CD14-positive monocyte (primary cell): ENCODE data around the gene DMC1. TPM values are rescaled to one million over a fixed set of nuclear protein-coding genes. Genes with fewer than 3 reads are reported as not detected.

Source experiments
- DNase-seq, 3 donors: peaks; one replicate each; pipeline ENCODE4 v3.0.0-alpha.2; 2011 to 2022
- H2AFZ ChIP-seq: 2 replicates; pipeline ENCODE4 v1.6.0; 2012; ENCODE audit warnings: mild to moderate bottlenecking, low read depth, low read length, inconsistent platforms; ENCODE audit not compliant: insufficient read depth, poor library complexity, severe bottlenecking
- H3K27ac ChIP-seq, 2 donors: 1 replicate in 1 of 2; 2 replicates in 1 of 2; pipeline ENCODE4 v1.5.1; 2012 to 2013; ENCODE audit warnings: low read length in 2 of 2, control low read depth in 1 of 2, inconsistent platforms in 1 of 2, low read depth in 1 of 2, mild to moderate bottlenecking in 1 of 2
- H3K27me3 ChIP-seq, 2 donors: one replicate each; pipeline versions ENCODE4 v1.6.0 to v1.6.1; 2011 to 2013; ENCODE audit warnings: low read length in 2 of 2; ENCODE audit not compliant: control insufficient read depth in 2 of 2, insufficient read depth in 2 of 2
- H3K36me3 ChIP-seq, 2 donors: replicated peaks in 1 of 2; 1 replicate in 1 of 2; 2 replicates in 1 of 2; pipeline versions ENCODE4 v1.5.1 to v1.6.1; 2012 to 2013; ENCODE audit warnings: low read length in 2 of 2, control low read depth in 1 of 2, inconsistent platforms in 1 of 2, mild to moderate bottlenecking in 1 of 2; ENCODE audit not compliant: insufficient read depth in 2 of 2, control insufficient read depth in 1 of 2
- H3K4me1 ChIP-seq, 2 donors: 1 replicate in 1 of 2; 2 replicates in 1 of 2; pipeline versions ENCODE4 v1.5.1 to v1.6.1; 2012 to 2013; ENCODE audit warnings: low read length in 2 of 2, control low read depth in 1 of 2, inconsistent platforms in 1 of 2, mild to moderate bottlenecking in 1 of 2, moderate library complexity in 1 of 2; ENCODE audit not compliant: insufficient read depth in 2 of 2, control insufficient read depth in 1 of 2
- H3K4me2 ChIP-seq: replicated peaks from 2 replicates; pipeline ENCODE3; 2012; ENCODE audit warnings: low read length, moderate library complexity, mild to moderate bottlenecking; ENCODE audit not compliant: poor library complexity, severe bottlenecking; ENCODE audit errors: extremely low read depth
- H3K4me3 ChIP-seq, 3 experiments: fragments of 200-600 bp in 1 of 3; sonication (generic) in 1 of 3; replicated peaks in 1 of 3; 1 replicate in 2 of 3; 2 replicates in 1 of 3; pipeline ENCODE4 v1.5.1; 2011 to 2013; ENCODE audit warnings: low read length in 3 of 3, mild to moderate bottlenecking in 3 of 3, control low read depth in 2 of 3, low read depth in 2 of 3, inconsistent platforms in 1 of 3, moderate library complexity in 1 of 3
- H3K79me2 ChIP-seq: 2 replicates; pipeline ENCODE4 v1.6.0; 2012; ENCODE audit warnings: mild to moderate bottlenecking, control low read depth, inconsistent platforms, low read length, moderate library complexity; ENCODE audit not compliant: insufficient read depth
- H3K9ac ChIP-seq: 2 replicates; pipeline ENCODE4 v1.6.0; 2017; ENCODE audit warnings: low read length, mild to moderate bottlenecking; ENCODE audit not compliant: insufficient read depth, poor library complexity, severe bottlenecking
- H3K9me3 ChIP-seq, 2 donors: replicated peaks in 1 of 2; 1 replicate in 1 of 2; 2 replicates in 1 of 2; pipeline versions ENCODE4 v1.5.1 to v1.6.1; 2012 to 2013; ENCODE audit warnings: low read length in 2 of 2, control low read depth in 1 of 2; ENCODE audit not compliant: control insufficient read depth in 1 of 2, insufficient read depth in 1 of 2
- H4K20me1 ChIP-seq: 2 replicates; pipeline ENCODE4 v1.6.0; 2012; ENCODE audit warnings: mild to moderate bottlenecking, low read length, control low read depth, moderate library complexity; ENCODE audit not compliant: insufficient read depth
- H3K27ac Mint-ChIP-seq, 7 donors: one replicate each; pipeline ENCODE4 v1.8.0; 2020; ENCODE audit warnings: mild to moderate bottlenecking in 7 of 7, mixed read lengths in 7 of 7, moderate library complexity in 6 of 7, inconsistent platforms in 2 of 7
- H3K27me3 Mint-ChIP-seq, 3 donors: one replicate each; pipeline ENCODE4 v1.8.0; 2021 to 2022; ENCODE audit warnings: low read depth in 3 of 3, mild to moderate bottlenecking in 3 of 3, mixed read lengths in 3 of 3, moderate library complexity in 3 of 3, inconsistent platforms in 1 of 3
- H3K36me3 Mint-ChIP-seq, 2 donors: one replicate each; pipeline ENCODE4 v1.8.0; 2020; ENCODE audit warnings: mixed read lengths in 2 of 2, inconsistent platforms in 1 of 2, mild to moderate bottlenecking in 1 of 2
- H3K4me1 Mint-ChIP-seq: one replicate; pipeline ENCODE4 v1.8.0; 2020; ENCODE audit warnings: mild to moderate bottlenecking, mixed read lengths
- H3K4me3 Mint-ChIP-seq, 2 donors: one replicate each; pipeline ENCODE4 v1.8.0; 2020; ENCODE audit warnings: mild to moderate bottlenecking in 2 of 2, mixed read lengths in 2 of 2, moderate library complexity in 1 of 2
- H3K9me3 Mint-ChIP-seq, 7 donors: one replicate each; pipeline ENCODE4 v1.8.0; 2020 to 2022; ENCODE audit warnings: mixed read lengths in 7 of 7, mild to moderate bottlenecking in 6 of 7, moderate library complexity in 6 of 7, inconsistent platforms in 2 of 7
- WGBS: methylation state at CpG from one replicate; pipeline ENCODE4 v1.1.5; 2013; ENCODE audit warnings: missing lambda C conversion rate; ENCODE audit not compliant: insufficient coverage; 5-methylcytosine and 5-hydroxymethylcytosine counted together
- intact Hi-C, 2 donors: fragments of 100-400 bp; cut with micrococcal nuclease; formaldehyde crosslinking; loops; one replicate each; pipeline versions ENCODE4 v1.15.0 to v1.15.1; 2023
- polyA plus RNA-seq, 3 donors: library from polyadenylated mRNA; depleted of rRNA in 1 of 3; unstranded in 2 of 3; stranded (reverse) in 1 of 3; fragments of 300-500 nt in 2 of 3; fragments of >200 nt in 1 of 3; fragmentation: Illumina TruSeq in 2 of 3; gene quantifications; 1 replicate in 2 of 3; 2 replicates in 1 of 3; pipeline ENCODE4 v1.2.3, GENCODE V29; 2012 to 2021
- TF ChIP-seq, protein P1 (sequence below): fragments of 200-600 bp; IDR thresholded peaks from one replicate; pipeline ENCODE4 v1.8.0; 2022; ENCODE audit warnings: antibody characterized with exemption, mild to moderate bottlenecking

DMC1 gene
- polyA plus RNA-seq, 3 donors = not detected

DNA sequence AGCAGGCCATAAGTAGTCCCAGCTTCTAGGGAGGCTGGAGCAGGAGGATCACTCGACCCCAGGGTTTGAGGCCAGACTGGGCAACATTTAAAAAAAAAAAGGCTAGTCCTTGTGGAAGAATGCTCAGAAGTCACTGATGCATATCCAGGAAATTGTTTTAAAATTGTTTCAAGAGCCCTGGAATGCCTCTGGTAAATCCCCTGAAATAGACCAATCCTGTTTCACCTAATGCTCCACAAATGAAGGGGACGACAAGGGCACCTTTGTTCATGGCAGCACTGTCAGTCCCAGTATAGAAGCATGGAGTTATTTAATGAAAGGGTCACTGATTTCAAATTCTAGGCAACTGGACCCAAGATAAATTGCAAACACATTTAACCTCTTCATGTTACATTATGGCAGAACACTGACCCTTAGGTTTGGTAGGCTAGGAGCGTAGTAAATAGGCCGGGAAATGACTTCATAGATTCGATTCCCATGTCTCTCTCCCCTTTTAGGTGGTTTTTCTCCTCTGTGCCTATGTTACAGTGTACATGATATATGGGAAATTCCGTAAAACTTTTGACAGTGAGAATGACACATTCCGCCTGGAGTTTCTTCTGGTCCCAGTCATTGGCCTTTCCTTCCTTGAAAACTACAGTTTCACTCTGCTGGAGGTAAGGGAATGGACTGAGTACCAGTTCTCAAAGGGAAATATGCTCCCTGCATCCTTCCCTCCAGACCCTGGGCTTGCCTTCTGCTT lies 90.7 kb downstream of the DMC1 start:
- Histone ChIP-seq H3K4me1 (no peaks in the 10 kb centered on the region), H2AFZ (no peak overlapping the region), H3K36me3 (peaks cover 31 to 44% of the 10 kb centered on the region in 2 donors), H3K79me2 (no peaks in the 10 kb centered on the region), H3K9ac (no peak overlapping the region), H3K4me3 (no peak overlapping the region), H3K9me3 (no peaks in the 10 kb centered on the region), H4K20me1 (peaks cover 42% of the 10 kb centered on the region), H3K4me2 (no peak overlapping the region), H3K27ac (no peak overlapping the region), H3K27me3 (no peaks in the 10 kb centered on the region)
- TF ChIP-seq, protein P1, sequence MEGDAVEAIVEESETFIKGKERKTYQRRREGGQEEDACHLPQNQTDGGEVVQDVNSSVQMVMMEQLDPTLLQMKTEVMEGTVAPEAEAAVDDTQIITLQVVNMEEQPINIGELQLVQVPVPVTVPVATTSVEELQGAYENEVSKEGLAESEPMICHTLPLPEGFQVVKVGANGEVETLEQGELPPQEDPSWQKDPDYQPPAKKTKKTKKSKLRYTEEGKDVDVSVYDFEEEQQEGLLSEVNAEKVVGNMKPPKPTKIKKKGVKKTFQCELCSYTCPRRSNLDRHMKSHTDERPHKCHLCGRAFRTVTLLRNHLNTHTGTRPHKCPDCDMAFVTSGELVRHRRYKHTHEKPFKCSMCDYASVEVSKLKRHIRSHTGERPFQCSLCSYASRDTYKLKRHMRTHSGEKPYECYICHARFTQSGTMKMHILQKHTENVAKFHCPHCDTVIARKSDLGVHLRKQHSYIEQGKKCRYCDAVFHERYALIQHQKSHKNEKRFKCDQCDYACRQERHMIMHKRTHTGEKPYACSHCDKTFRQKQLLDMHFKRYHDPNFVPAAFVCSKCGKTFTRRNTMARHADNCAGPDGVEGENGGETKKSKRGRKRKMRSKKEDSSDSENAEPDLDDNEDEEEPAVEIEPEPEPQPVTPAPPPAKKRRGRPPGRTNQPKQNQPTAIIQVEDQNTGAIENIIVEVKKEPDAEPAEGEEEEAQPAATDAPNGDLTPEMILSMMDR = no peak
- Mint-ChIP-seq H3K9me3 (no peaks in the 10 kb centered on the region), H3K27me3 (peaks cover 2 to 10% (median 4%) of the 10 kb centered on the region in 3 donors), H3K4me1 (no peaks in the 10 kb centered on the region), H3K4me3 (no peak overlapping the region), H3K27ac (no peak overlapping the region), H3K36me3 (peaks cover 32 to 40% of the 10 kb centered on the region in 2 donors)
- no CpG with 5 or more reads among the region's 7 CpGs for WGBS
- DNase-seq = peak in 1 of 3 donors; percentile 32
- intact Hi-C loops = no loop called here

DNA sequence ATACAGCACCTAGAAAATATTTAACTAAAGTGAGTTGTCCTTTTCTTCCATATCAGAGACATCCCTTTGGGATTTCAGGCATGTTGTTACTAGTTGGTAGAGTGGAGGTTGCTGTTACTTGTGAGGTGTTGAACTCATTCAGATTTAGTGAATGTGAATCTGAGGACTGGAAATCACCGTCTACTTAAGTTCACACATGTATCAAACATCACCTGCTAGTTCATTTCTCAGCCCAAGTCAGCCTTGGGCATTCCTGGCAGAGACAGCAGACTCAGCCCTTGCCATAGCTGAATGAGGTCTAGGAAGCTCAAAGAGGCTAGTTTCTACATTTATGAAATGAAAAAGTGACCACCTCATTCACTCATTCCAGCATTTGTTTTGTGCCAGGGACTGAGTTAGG lies 92.4 kb downstream of the DMC1 start:
- no peaks in the 10 kb centered on the region for H3K4me1 Mint-ChIP-seq
- no CpG with 5 or more reads among the region's 1 CpG for WGBS
- Histone ChIP-seq H3K36me3 (peaks cover 14 to 28% of the 10 kb centered on the region in 2 donors), H3K27ac (no peak overlapping the region), H3K9me3 (no peaks in the 10 kb centered on the region), H3K4me3 (no peak overlapping the region), H2AFZ (no peak overlapping the region), H3K9ac (no peak overlapping the region), H3K4me2 (no peak overlapping the region), H3K4me1 (no peaks in the 10 kb centered on the region), H4K20me1 (peaks cover 26% of the 10 kb centered on the region), H3K27me3 (no peaks in the 10 kb centered on the region), H3K79me2 (no peaks in the 10 kb centered on the region)
- intact Hi-C loops = no loop called here
- H3K9me3 Mint-ChIP-seq = no peaks in the 10 kb centered on the region
- H3K4me3 Mint-ChIP-seq = no peak overlapping the region
- peaks cover 2 to 14% (median 10%) of the 10 kb centered on the region in 3 donors for H3K27me3 Mint-ChIP-seq
- TF ChIP-seq, protein P1 = no peak
- peak overlapping the region in 1 of 7 donors; percentile 52 for H3K27ac Mint-ChIP-seq
- peaks cover 15 to 24% of the 10 kb centered on the region in 2 donors for H3K36me3 Mint-ChIP-seq
- no peak for DNase-seq
